Measurements from ENCODE around the gene GINS3.

GINS3 gene

DNA sequence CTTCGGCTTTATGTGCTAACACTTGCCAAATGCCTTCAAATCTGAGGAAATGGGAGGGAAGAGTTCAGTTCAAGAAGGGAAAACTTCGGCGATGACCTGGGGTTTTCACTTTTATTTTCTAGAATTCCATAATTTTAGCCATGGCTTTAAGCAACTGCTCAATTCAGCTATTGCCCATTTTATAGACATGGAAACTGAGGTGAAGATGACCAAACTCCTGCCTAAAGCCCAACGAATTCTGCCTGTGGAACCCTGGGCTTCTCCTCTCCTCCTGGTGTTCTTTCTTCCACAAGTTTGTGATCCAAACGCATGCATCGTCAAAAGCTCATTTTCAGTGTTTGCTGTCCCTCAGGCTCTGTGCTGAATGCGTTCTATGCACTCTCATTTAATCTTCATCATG is 58.3 kb downstream of the GINS3 start:
- Mint-ChIP-seq H3K27ac (no peak overlapping the region), H3K27me3 (peaks cover 10 to 13% of the 10 kb centered on the region in 2 donors), H3K36me3 (no peaks in the 10 kb centered on the region), H3K9me3 (no peaks in the 10 kb centered on the region), H3K4me3 (no peak overlapping the region), H3K4me1 (no peaks in the 10 kb centered on the region)
- ATAC-seq (replicated peaks), result no peak
- DNase-seq, result no peak

GRCh38 chr16:58451265-58451689 is 59.0 kb downstream of the GINS3 start:
- no peaks in the 10 kb centered on the region for H3K36me3 Mint-ChIP-seq
- DNase-seq (no peak), ATAC-seq (replicated peaks) (no peak)
- no peak overlapping the region for H3K4me3 Mint-ChIP-seq
- no peaks in the 10 kb centered on the region for H3K4me1 Mint-ChIP-seq
- no peak overlapping the region for H3K27ac Mint-ChIP-seq
- H3K9me3 Mint-ChIP-seq, result no peaks in the 10 kb centered on the region
- H3K27me3 Mint-ChIP-seq, result peaks cover 10 to 13% of the 10 kb centered on the region in 2 donors

- peaks cover 10 to 13% of the 10 kb centered on the region in 2 donors for H3K27me3 Mint-ChIP-seq
Measured at GRCh38 chr16:58451945-58452401, 59.7 kb downstream of the GINS3 start.

GRCh38 chr16:58452640-58453039 is 60.4 kb downstream of the GINS3 start:
- Mint-ChIP-seq H3K27me3 (peaks cover 10 to 13% of the 10 kb centered on the region in 2 donors), H3K27ac (no peak overlapping the region), H3K9me3 (no peaks in the 10 kb centered on the region), H3K36me3 (no peaks in the 10 kb centered on the region), H3K4me1 (no peaks in the 10 kb centered on the region), H3K4me3 (no peak overlapping the region)
- ATAC-seq (replicated peaks) (no peak), DNase-seq (no peak)

More at GRCh38 chr16:58451945-58452401, 59.7 kb downstream of the GINS3 start:
- Mint-ChIP-seq H3K36me3 (no peaks in the 10 kb centered on the region), H3K4me1 (no peaks in the 10 kb centered on the region), H3K27ac (no peak overlapping the region), H3K4me3 (no peak overlapping the region), H3K9me3 (no peaks in the 10 kb centered on the region)
- ATAC-seq (replicated peaks), result no peak
- DNase-seq, result no peak

GRCh38 chr16:58454178-58454577 is 61.9 kb downstream of the GINS3 start:
- H3K4me1 Mint-ChIP-seq, result peaks cover 3 to 8% of the 10 kb centered on the region in 2 donors
- H3K27me3 Mint-ChIP-seq, result peaks cover 10 to 13% of the 10 kb centered on the region in 2 donors
- DNase-seq (no peak), ATAC-seq (replicated peaks) (no peak)
- H3K36me3 Mint-ChIP-seq, result no peaks in the 10 kb centered on the region
- no peak overlapping the region for H3K27ac Mint-ChIP-seq
- H3K4me3 Mint-ChIP-seq, result no peak overlapping the region
- peaks cover 0 to 2% of the 10 kb centered on the region in 2 donors for H3K9me3 Mint-ChIP-seq

GRCh38 chr16:58454856-58455255 is 62.6 kb downstream of the GINS3 start:
- DNase-seq (no peak), ATAC-seq (replicated peaks) (no peak)
- Mint-ChIP-seq H3K27ac (no peak overlapping the region), H3K4me3 (no peak overlapping the region), H3K4me1 (peaks cover 7 to 14% of the 10 kb centered on the region in 2 donors), H3K9me3 (peaks cover 0 to 2% of the 10 kb centered on the region in 2 donors), H3K27me3 (peaks cover 10 to 13% of the 10 kb centered on the region in 2 donors), H3K36me3 (no peaks in the 10 kb centered on the region)
